ENCODE results near the gene PLA2G2F. TPM values are rescaled to one million over a fixed set of nuclear protein-coding genes. Genes with fewer than 3 reads are reported as not detected.

PLA2G2F gene, protein sequence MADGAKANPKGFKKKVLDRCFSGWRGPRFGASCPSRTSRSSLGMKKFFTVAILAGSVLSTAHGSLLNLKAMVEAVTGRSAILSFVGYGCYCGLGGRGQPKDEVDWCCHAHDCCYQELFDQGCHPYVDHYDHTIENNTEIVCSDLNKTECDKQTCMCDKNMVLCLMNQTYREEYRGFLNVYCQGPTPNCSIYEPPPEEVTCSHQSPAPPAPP
- total RNA-seq = not detected
- long read RNA-seq = 0 reads

DNA sequence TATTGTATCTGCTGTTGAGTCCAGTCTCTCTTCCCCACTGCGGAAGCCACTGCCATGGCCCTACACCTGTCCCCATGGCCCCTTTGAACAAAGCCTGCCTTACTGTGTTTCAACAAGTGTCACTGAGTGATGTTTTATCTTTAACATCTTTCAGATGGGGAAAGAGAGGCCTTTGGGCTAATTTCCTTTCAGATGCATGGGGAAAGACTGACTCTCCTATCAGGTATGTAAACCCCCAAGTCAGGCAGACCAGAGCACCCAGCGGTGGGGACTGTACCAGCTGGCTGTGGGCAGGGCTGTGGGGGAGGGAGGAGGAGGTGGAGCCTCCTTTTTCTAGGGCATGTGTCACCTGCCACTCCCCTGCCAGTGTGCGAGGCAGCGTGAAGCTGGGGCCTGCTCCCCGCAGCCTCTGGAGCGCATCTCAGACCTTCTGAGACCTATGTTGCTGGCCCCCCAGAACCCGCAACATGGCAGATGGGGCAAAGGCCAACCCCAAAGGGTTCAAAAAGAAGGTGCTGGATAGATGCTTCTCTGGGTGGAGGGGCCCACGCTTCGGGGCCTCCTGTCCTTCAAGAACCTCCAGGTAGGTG is at the start of gene PLA2G2F:
PLA2G2F (plus strand) TSS at position 363 of the 590 bp plus-strand sequence; CDS start at position 468, 105 bp downstream.
- Histone ChIP-seq H3K27me3 (ENCODE audit: low read depth) (no peaks in the 10 kb centered on the region), H3K4me3 (no peak within 1 kb of the TSS), H3K4me1 (no peaks in the 10 kb centered on the region), H3K9me3 (no peaks in the 10 kb centered on the region), H3K36me3 (no peaks in the 10 kb centered on the region), H3K27ac (no peak within 1 kb of the TSS)
- DNase-seq (peak; percentile 22), ATAC-seq (no peak)
- intact Hi-C loops (cut with DNase I) = no loop called here
- TF ChIP-seq, protein P1, sequence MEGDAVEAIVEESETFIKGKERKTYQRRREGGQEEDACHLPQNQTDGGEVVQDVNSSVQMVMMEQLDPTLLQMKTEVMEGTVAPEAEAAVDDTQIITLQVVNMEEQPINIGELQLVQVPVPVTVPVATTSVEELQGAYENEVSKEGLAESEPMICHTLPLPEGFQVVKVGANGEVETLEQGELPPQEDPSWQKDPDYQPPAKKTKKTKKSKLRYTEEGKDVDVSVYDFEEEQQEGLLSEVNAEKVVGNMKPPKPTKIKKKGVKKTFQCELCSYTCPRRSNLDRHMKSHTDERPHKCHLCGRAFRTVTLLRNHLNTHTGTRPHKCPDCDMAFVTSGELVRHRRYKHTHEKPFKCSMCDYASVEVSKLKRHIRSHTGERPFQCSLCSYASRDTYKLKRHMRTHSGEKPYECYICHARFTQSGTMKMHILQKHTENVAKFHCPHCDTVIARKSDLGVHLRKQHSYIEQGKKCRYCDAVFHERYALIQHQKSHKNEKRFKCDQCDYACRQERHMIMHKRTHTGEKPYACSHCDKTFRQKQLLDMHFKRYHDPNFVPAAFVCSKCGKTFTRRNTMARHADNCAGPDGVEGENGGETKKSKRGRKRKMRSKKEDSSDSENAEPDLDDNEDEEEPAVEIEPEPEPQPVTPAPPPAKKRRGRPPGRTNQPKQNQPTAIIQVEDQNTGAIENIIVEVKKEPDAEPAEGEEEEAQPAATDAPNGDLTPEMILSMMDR (IDR thresholded peaks at IDR 0.05) = no peak

DNA sequence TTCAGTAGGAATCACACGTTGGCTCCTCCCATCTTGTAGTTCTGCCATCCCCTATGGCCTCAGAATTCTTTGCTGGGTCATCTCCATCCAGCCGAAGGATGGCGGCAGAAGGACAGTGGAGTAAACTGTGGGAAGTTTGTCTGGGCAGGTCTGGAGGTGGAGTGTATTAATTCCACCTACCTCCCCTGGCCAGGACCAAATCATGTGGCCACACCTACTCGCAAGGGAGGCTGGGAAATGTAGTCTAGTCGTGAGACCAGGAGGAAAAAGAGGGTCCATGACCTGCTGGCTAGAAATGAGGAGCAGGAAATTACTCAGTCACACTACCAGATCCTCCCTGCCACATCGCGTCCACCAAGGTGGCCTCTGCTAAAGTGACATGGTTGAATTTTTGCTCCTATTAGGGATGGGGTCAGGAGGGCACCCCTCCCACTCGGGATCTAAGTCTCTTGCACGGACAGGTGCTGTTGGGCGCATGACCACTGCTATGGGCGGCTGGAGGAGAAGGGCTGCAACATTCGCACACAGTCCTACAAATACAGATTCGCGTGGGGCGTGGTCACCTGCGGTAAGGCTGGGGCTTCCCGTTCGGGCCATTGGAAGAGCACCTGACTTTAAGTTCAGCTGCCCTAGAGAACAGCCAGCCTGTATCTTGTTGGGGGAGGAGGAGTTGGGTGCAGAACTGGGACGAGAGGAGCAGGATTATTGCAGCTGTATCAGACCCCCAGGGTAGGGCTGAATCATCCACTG is 49.6 kb upstream of the PLA2G2F start:
- no peaks in the 10 kb centered on the region for H3K27me3 ChIP-seq (ENCODE audit: low read depth)
- TF ChIP-seq, protein P1 (IDR thresholded peaks at IDR 0.05) = no peak
- no peaks in the 10 kb centered on the region for H3K36me3 ChIP-seq
- H3K27ac ChIP-seq = no peak overlapping the region
- intact Hi-C loops (cut with DNase I) = no loop called here
- no peak for DNase-seq
- H3K4me3 ChIP-seq = no peak overlapping the region
- H3K4me1 ChIP-seq = peaks cover 5% of the 10 kb centered on the region
- ATAC-seq = no peak
- H3K9me3 ChIP-seq = no peaks in the 10 kb centered on the region

DNA sequence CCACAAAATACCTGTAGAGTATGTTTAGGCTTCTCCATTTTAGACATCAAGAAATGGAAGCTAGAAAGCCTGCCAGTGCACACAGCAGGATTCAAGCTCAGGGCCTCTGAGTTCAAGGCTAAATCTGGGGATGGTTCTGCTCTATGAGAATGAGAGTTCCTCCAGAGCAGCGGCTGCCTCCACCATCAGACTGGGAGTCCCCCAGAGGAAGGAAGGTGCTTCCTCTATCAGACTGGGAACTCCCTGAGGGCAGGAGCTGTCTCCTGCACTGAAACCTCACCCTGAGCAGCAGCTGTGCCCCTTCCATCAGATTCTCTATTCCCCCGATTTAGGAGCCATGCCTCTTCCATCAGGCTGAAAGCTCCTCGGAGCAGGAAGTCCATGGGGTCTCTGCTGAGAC is 49.0 kb upstream of the PLA2G2F start:
- intact Hi-C loops (cut with DNase I) = no loop called here
- ATAC-seq (no peak), DNase-seq (no peak)
- H3K27me3 ChIP-seq (ENCODE audit: low read depth) = no peaks in the 10 kb centered on the region
- no peaks in the 10 kb centered on the region for H3K36me3 ChIP-seq
- H3K4me1 ChIP-seq = peaks cover 11% of the 10 kb centered on the region
- TF ChIP-seq, protein P1 (IDR thresholded peaks at IDR 0.05) = no peak
- no peak overlapping the region for H3K4me3 ChIP-seq
- H3K27ac ChIP-seq = no peak overlapping the region
- no peaks in the 10 kb centered on the region for H3K9me3 ChIP-seq

DNA sequence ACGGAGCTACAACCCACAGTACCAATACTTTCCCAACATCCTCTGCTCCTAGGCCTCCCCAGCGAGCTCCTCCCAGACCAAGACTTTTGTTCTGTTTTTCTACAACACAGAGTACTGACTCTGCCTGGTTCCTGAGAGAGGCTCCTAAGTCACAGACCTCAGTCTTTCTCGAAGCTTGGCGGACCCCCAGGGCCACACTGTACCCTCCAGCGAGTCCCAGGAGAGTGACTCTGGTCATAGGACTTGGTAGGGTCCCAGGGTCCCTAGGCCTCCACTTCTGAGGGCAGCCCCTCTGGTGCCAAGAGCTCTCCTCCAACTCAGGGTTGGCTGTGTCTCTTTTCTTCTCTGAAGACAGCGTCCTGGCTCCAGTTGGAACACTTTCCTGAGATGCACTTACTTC is 48.5 kb upstream of the PLA2G2F start:
- peaks cover 14% of the 10 kb centered on the region for H3K4me1 ChIP-seq
- H3K9me3 ChIP-seq = no peaks in the 10 kb centered on the region
- H3K36me3 ChIP-seq = no peaks in the 10 kb centered on the region
- H3K4me3 ChIP-seq = no peak overlapping the region
- H3K27me3 ChIP-seq (ENCODE audit: low read depth) = no peaks in the 10 kb centered on the region
- intact Hi-C loops (cut with DNase I) = no loop called here
- H3K27ac ChIP-seq = no peak overlapping the region
- TF ChIP-seq, protein P1 (IDR thresholded peaks at IDR 0.05) = no peak
- ATAC-seq = no peak
- DNase-seq = no peak

DNA sequence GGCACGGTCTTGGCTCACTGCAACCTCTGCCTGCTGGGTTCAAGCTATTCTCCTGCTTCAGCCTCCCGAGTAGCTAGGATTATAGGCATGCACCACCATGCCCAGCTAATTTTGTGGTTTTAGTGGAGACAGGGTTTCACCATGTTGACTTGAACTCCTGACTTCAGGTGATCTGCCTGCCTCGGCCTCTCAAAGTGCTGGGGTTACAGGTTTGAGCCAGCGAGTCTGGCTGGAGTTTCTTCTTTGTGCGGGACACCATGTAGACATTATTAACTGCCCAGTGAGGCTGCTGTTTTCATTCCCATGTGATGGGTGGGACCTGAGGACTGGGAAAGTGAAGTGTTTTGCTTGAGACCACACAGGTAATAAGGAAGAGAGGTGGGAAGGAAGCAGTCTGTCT is 45.8 kb upstream of the PLA2G2F start:
- intact Hi-C loops (cut with DNase I) = no loop called here
- peaks cover 14% of the 10 kb centered on the region for H3K4me1 ChIP-seq
- no peak for DNase-seq
- H3K27me3 ChIP-seq (ENCODE audit: low read depth) = no peaks in the 10 kb centered on the region
- H3K27ac ChIP-seq = peak overlapping the region; percentile 47
- no peaks in the 10 kb centered on the region for H3K9me3 ChIP-seq
- no peak for ATAC-seq
- H3K4me3 ChIP-seq = no peak overlapping the region
- TF ChIP-seq, protein P1 (IDR thresholded peaks at IDR 0.05) = no peak
- no peaks in the 10 kb centered on the region for H3K36me3 ChIP-seq

Data from lower lobe of right lung (tissue), 2 donors.